GM21528 (cell line): ENCODE results near the gene NPM3.

Experiments used
- ATAC-seq: cut with Tn5 transposase; IDR thresholded peaks from one replicate; pipeline ENCODE4 v1.9.1; 2021; ENCODE audit warnings: mild to moderate bottlenecking, moderate library complexity; ENCODE audit not compliant: unreplicated experiment, low FRiP score

Gene NPM3

GRCh38 chr10:101760510-101760909 lies 22.7 kb downstream of the NPM3 start:
- ATAC-seq: no peak

- ATAC-seq: no peak
These were observed 23.7 kb downstream of the NPM3 start for GRCh38 chr10:101759309-101760247.

GRCh38 chr10:101758858-101759257 lies 24.4 kb downstream of the NPM3 start:
- no peak for ATAC-seq

DNA sequence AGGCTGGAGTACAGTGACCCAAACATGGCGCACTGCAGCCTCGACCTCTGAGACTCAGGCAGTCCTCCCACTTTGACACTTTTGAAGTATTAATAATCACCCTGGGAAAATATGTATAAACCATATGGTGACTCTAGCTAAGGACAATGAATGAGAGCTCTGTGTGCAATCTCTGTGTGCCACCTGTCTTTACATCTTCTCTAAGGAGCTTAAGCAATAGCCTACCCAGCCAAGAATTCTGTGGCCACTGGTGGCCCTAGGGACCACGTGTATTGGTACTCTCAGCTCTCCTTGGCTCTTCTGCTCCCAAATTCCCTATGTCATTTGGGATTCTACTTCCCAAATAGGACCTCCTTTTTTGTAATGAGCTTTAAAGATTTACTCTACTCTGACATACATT lies 31.0 kb downstream of the NPM3 start:
- ATAC-seq: no peak

DNA sequence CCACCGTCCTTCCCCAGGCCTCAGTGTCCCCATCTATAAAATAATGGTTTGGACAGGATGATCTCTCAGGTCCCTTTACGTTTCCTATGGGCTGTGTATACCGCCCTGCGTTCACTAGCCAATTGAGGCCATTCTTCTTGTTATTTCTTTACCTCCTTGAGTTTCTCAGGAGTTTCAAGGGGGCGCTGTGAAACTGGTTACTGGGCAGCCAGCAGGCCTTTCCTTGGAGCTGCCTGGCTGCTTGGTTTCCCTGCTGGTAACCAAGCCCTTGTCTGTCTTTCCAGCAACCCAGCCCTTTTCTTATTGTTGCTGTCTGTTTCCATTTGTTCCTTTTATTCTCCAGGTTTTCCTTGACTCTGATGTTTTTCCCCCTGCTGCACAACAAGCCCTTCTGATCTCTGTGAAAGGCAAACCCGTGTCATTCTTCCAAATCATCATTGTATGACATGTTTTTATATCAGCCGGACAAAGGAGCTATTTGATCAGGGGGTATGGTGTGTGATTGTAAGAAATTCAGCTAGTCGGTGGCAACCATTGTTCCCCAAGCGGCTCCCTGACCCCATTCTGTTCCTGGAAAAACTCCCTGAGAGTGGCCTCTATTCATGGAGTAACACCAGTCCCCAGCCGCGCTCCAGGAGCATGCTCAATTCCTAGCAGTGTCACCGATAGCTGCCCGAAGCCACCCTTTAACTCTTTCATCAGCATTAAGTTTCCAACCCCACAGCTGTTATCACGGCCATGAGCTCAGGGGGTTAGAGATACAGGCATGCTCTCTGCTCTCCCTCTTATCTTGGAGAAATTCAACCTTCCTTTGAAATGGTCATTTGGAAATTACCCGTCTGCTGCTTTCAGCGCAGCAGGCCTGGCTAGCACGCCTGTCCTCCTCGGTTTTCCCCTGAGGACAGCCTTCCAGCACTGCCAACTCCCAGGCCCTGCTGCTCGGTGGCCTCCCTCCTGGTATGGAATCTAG lies 33.9 kb downstream of the NPM3 start:
- ATAC-seq: no peak

DNA sequence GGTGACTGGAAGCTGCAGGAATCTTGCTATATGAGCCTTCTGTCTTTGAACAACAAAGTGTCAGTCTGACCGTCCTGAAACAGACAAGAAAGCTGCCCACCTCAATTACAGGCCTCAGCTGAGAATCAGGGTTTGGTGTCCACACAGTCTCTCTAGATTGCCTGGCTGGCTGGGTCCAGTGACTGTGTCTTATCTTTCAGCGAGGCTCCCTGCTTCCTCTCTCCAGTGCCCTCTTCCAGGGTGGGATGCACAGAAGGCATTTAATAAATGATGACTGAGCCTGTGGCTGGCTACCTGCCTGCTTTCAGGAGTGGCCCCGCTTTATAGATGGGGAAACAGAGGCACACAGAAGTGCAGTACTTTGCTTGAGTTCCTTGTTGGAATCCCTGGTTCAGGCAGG lies 34.8 kb downstream of the NPM3 start:
- no peak for ATAC-seq

DNA sequence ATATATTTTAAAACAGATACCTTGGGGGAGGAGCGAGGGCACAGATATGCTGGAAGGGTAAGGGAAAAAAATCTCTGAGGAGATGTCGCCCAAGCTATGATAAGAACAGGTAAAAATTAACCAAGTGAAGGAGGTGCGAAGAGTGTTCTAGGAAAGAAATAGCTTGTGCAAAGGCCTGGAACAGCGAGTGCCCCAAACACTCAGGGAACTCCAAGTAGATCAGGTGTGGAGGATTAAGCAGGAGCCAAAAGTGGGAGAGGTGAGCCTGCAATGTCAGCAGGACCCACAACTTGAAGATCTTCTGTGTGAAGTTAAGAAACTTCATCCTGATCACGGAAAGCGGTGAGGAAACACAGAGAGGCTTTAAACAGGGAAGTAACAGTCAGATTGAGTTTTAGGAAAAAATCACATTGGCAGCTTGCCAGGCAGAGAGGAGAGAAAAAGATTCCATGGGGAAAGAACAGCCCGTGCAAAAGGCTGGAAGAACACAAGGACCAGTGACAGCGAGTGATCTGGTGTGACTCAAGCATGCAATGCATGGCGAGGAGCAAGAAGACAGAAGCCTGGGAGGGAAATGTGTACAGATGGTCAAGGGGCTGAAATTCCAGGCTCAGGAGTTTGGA lies 38.1 kb downstream of the NPM3 start:
- no peak for ATAC-seq

GRCh38 chr10:101744267-101744666 lies 39.0 kb downstream of the NPM3 start:
- no peak for ATAC-seq

DNA sequence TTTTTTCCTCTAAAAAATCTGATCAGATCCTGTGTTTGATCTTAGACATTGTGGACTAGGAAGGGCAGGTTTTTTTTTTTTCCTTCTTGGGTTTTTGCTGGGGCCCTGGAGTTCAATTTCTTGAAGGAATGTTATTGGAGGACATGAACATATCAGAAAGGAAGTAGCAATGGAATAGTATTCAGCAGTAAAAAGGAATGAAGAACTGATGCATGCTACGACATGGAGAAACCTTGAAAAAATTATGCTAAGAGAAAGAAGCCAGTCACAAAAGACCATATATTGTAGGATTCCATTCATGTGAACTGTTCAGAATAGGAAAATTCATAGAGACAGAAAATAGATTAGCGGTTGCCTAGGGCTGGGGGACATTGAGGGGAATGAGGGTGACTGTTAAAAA lies 41.3 kb downstream of the NPM3 start:
- no peak for ATAC-seq

DNA sequence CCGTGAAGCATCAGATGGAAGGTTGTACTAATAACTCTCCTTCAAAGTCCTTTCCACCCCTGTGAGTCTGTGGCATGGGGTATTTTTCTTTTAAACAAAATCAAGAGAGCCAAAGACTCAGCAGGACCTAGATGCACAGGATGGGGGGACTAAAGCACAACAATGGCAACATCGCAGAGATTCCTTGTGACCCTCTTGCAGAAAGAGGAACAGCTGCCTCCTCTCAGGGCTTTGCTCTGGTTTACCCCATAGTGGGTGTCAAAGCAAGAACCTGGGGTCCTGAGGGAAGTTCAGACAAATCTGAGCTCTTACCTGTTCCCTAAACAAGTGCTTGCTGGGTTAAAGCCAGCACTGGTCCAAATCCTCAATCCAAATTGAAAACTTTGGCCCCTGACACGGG lies 46.6 kb downstream of the NPM3 start:
- ATAC-seq: no peak

- no peak for ATAC-seq
These were observed 51.1 kb downstream of the NPM3 start for GRCh38 chr10:101732096-101732495.
